Measurements from ENCODE around the gene IGSF3.
"Not testable (repeated sequence)": the region's sequence is repeated elsewhere in the genome, so short reads cannot be mapped to it uniquely, and the experiment has no call there.

DNA sequence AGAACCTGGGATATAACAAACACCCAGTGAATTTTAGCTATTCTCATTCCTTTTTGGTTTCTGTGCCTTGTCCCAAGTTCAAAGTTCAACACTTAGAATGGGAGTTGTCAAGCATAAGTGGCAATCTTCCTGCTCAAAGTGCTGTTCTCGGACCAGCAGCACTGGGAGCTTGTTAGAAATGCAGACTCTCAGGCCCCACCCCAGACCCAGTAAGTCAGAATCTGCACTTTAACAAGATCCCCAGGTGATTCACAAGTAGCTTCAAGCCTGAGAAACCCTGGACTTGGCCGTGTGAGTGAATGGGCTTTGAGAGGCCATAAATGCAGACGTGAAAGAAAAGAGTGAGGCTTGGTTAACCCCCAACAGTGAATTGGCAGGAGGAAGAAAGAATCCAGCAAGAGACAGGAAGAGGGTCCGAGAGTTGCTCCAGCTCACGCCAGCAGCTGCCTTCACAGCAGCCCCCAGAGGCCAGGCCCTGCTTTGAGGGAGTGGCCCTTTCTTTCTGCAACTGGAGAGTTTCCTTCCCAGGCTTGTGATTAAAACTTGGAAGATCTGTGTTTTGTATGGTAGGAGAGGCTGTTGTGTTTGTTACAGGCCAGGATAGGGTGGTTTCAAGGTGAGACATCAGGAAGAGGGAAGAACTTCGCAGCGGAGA, 75.5 kb downstream of the IGSF3 start:
- TF ChIP-seq, protein P1, sequence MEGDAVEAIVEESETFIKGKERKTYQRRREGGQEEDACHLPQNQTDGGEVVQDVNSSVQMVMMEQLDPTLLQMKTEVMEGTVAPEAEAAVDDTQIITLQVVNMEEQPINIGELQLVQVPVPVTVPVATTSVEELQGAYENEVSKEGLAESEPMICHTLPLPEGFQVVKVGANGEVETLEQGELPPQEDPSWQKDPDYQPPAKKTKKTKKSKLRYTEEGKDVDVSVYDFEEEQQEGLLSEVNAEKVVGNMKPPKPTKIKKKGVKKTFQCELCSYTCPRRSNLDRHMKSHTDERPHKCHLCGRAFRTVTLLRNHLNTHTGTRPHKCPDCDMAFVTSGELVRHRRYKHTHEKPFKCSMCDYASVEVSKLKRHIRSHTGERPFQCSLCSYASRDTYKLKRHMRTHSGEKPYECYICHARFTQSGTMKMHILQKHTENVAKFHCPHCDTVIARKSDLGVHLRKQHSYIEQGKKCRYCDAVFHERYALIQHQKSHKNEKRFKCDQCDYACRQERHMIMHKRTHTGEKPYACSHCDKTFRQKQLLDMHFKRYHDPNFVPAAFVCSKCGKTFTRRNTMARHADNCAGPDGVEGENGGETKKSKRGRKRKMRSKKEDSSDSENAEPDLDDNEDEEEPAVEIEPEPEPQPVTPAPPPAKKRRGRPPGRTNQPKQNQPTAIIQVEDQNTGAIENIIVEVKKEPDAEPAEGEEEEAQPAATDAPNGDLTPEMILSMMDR (conservative IDR thresholded peaks at IDR 0.05): not testable (repeated sequence)
- TF ChIP-seq ZFX (IDR thresholded peaks at IDR 0.05): not testable (repeated sequence)

All from C4-2B (cell line).